HG02938 (cell line): ENCODE results near the gene SPATA45.

Source experiments
- ATAC-seq: cut with Tn5 transposase; IDR thresholded peaks from one replicate; pipeline ENCODE4 v1.9.1; 2021; ENCODE audit warnings: mild to moderate bottlenecking, moderate library complexity; ENCODE audit not compliant: unreplicated experiment

The SPATA45 gene

DNA sequence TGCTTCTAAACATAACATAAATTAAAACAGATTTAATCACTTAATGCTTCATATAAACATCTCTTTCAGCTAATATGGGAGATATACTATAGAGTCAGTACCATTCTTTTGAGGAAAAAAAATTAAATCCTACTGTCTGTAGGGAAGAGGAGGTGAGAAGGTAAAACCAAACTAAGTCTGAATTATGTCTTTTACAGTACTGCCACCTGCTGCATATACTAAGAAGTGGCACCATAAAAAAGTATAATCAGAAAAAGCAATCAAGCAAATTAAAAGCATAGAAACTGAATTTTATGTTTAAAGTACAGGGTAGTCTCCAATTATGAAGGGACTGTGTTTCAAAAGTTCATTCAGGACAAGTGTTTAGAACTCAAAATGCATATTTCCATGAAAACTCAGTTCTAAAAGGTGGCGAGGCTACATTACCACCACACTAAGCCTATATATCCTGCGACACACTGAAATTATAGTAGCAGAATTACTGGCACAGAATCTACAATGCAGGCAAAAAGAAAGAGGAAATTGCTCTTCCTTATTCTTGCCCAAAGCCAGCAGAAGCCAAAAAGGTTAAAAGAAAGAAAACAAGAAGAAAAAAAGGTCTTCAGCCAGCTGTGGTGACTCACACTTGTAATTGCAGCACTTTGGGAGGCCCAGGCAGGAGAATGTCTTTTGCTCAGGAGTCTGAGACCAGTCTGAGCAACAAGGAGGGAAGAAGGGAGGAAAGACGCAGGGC, 64.9 kb downstream of the SPATA45 start:
- ATAC-seq: no peak

DNA sequence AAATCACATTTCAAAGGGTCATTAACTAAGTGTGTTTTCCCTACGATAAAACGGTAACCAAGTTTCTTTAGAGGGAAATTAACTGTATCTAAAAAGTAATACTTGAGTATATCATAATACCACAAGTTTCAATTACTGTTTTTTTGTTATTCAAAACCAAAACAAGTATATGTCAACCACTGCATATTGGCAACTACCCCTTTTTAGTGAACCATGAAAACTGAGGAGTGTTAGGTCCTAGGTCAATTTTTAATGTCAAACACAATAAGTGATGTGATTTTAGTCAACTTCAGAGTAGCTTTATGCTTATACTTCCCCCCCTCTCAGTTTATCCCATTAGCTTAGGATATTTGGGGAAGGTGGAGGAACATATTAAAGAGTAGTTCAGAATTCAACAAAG, 66.2 kb downstream of the SPATA45 start:
- ATAC-seq: no peak

DNA sequence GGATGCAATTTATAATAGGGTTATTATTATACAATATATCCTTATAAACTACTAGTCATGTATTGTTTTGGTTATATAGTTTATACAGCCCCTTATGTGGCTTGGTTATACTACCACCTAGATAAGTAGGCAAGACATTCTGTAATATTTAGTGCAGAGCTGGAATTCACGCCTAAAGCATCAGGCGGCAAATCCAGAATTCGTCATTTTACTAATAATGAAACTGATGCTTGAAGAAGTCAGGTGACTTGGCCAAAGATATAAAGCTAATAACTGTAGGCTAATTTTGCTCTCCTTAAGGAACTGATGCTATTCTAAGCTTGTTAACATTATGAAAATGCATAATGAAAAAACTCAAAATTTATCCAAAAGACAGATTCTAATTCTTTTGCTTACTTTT, 66.7 kb downstream of the SPATA45 start:
- no peak for ATAC-seq
